ENCODE measurements around the gene NKAIN1. TPM values are rescaled to one million over a fixed set of nuclear protein-coding genes. Genes with fewer than 3 reads are reported as not detected.

NKAIN1 gene
- total and polyA plus RNA-seq, 2 donors (not counting 3 experiments of a cell fraction or from before 2014, with no cell fraction given): 0.29 to 0.40 TPM

DNA sequence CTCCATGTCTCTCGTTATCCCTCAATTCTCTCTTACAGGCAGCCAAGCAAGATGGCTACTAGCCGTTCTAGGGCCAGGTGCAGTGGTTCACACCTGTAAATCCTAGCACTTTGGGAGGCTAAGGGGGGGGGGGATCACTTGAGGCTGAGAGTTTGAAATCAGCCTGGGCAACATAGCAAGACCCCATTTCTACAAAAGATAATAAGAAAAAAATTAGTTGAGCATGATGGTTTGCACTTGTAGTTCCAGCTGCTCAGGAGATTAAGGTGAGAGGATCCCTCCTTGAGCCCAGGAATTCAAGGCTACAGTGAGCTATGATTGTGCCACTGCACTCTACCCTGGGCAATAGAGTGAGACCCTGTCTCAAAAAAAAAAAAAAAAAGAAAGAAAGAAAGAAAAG is 80.4 kb downstream of the NKAIN1 start:
- no peaks in the 10 kb centered on the region for H4K20me1 ChIP-seq (replicated peaks; ENCODE audit: control insufficient read depth, extremely low read depth, insufficient read depth, low read length)
- H3K36me3 ChIP-seq (ENCODE audit: control insufficient read depth in 2 of 2, extremely low read depth in 1 of 2, insufficient read depth in 2 of 2, low read length in 2 of 2): no peaks in the 10 kb centered on the region
- H3K4me3 ChIP-seq (replicated peaks in 1 of 3; ENCODE audit: insufficient read depth in 1 of 3, low read depth in 1 of 3, low read length in 3 of 3): no peak overlapping the region
- no peak overlapping the region for H3K27ac ChIP-seq (ENCODE audit: insufficient read depth, low read depth, low read length)
- no peak overlapping the region for H3K4me2 ChIP-seq (ENCODE audit: insufficient read depth, low read length)
- DNase-seq (ENCODE audit: low read depth, low spot score) (no peak), FAIRE-seq (no peak)
- ChIA-PET CTCF (interaction anchor here (0.9 to 1.4 kb wide), 3 partner anchors 8 to 263 kb away, joined by 3 to 5 read pairs (median 4); no protein-coding TSS in a partner anchor), POLR2A (no interaction called here)
- no peaks in the 10 kb centered on the region for H3K79me2 ChIP-seq (ENCODE audit: control insufficient read depth, insufficient read depth, low read length)
- peaks cover 5% of the 10 kb centered on the region for H3K4me1 ChIP-seq (ENCODE audit: control insufficient read depth, extremely low read depth, insufficient read depth, low read length)
- H3K27me3 ChIP-seq (ENCODE audit: control insufficient read depth in 2 of 2, insufficient read depth in 2 of 2, low read length in 2 of 2): no peaks in the 10 kb centered on the region
- TF ChIP-seq MYC (IDR thresholded peaks at IDR 0.05; ENCODE audit: low read depth, low read length) (no peak), POLR2AphosphoS5 (IDR thresholded peaks at IDR 0.05; ENCODE audit: insufficient read depth, low read depth, low read length) (no peak), GATA2 (IDR thresholded peaks at IDR 0.05; ENCODE audit: insufficient read depth, insufficient read length, low read depth, low read length) (no peak), EZH2 (IDR thresholded peaks at IDR 0.05; ENCODE audit: borderline replicate concordance, low read depth, low read length, severe bottlenecking) (no peak), JUN (IDR thresholded peaks at IDR 0.05; ENCODE audit: borderline replicate concordance, insufficient read depth, insufficient read length, low read depth) (no peak), POLR2A (IDR thresholded peaks at IDR 0.05; ENCODE audit: low read depth, low read length) (no peak), FOS (IDR thresholded peaks at IDR 0.05; ENCODE audit: borderline replicate concordance, insufficient read depth, low read length) (no peak)
- TF ChIP-seq, protein P1, sequence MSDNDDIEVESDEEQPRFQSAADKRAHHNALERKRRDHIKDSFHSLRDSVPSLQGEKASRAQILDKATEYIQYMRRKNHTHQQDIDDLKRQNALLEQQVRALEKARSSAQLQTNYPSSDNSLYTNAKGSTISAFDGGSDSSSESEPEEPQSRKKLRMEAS (IDR thresholded peaks at IDR 0.05; ENCODE audit: insufficient read depth, insufficient read length): no peak
- TF ChIP-seq, protein P2, sequence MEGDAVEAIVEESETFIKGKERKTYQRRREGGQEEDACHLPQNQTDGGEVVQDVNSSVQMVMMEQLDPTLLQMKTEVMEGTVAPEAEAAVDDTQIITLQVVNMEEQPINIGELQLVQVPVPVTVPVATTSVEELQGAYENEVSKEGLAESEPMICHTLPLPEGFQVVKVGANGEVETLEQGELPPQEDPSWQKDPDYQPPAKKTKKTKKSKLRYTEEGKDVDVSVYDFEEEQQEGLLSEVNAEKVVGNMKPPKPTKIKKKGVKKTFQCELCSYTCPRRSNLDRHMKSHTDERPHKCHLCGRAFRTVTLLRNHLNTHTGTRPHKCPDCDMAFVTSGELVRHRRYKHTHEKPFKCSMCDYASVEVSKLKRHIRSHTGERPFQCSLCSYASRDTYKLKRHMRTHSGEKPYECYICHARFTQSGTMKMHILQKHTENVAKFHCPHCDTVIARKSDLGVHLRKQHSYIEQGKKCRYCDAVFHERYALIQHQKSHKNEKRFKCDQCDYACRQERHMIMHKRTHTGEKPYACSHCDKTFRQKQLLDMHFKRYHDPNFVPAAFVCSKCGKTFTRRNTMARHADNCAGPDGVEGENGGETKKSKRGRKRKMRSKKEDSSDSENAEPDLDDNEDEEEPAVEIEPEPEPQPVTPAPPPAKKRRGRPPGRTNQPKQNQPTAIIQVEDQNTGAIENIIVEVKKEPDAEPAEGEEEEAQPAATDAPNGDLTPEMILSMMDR (IDR thresholded peaks at IDR 0.05; ENCODE audit: extremely low read depth in 1 of 2, insufficient read depth in 1 of 2, low read depth in 1 of 2, low read length in 2 of 2): no peak
- H2AFZ ChIP-seq (ENCODE audit: low read depth, low read length): no peak overlapping the region
- H3K9me1 ChIP-seq (replicated peaks; ENCODE audit: control insufficient read depth, extremely low read depth, insufficient read depth, low read length): no peaks in the 10 kb centered on the region
- no peaks in the 10 kb centered on the region for H3K9me3 ChIP-seq (replicated peaks; ENCODE audit: control insufficient read depth, insufficient read depth, low read length)
- BruUV-seq (replicated peaks): no TSS peak
- dilution Hi-C loops (cut with MboI; ENCODE audit: extremely low pct_ligation_motif_present, low sequenced_read_pairs): no loop called here
- intact Hi-C loops (cut with micrococcal nuclease): no loop called here
- no peak overlapping the region for H3K9ac ChIP-seq (replicated peaks; ENCODE audit: extremely low read depth, insufficient read depth, low read length)
